SK-N-SH (cell line): ENCODE measurements around the gene ELAVL2. TPM values are rescaled to one million over a fixed set of nuclear protein-coding genes. Genes with fewer than 3 reads are reported as not detected.

Source experiments
- CTCF ChIA-PET: fragments of 300-600, 350-600 bp; formaldehyde crosslinking; extraction: SDS; loops from one replicate; lab custom pipeline; 2021; lab: Yijun Ruan, JAX
- POLR2A ChIA-PET: fragments of 350-600 bp; sonication (Branson Sonifier 250); formaldehyde crosslinking; extraction: SDS; loops from one replicate; lab custom pipeline; 2020; ENCODE audit warnings: antibody characterized with exemption, inconsistent platforms; lab: Yijun Ruan, JAX
- DNase-seq: peaks from one replicate; pipeline ENCODE4 v3.0.0; 2012
- H2AFZ ChIP-seq: fragments of 200-600 bp; sonication (generic); 2 replicates; pipeline ENCODE4 v1.8.1; 2016; ENCODE audit warnings: antibody characterized with exemption, mild to moderate bottlenecking, low read depth
- H3F3A ChIP-seq: fragments of 200-600 bp; sonication (generic); replicated peaks from 2 replicates; pipeline ENCODE3; 2016; ENCODE audit warnings: antibody characterized with exemption, mild to moderate bottlenecking; ENCODE audit not compliant: insufficient read depth
- H3K27ac ChIP-seq, 2 experiments: fragments of 200-500 bp in 1 of 2; fragments of 200-600 bp in 1 of 2; sonication (Bioruptor generic) in 1 of 2; sonication (generic), shearing (Covaris generic) in 1 of 2; 2 replicates each; pipeline versions ENCODE4 v1.5.1 to v1.6.1; 2014 to 2016; ENCODE audit warnings: low read depth in 2 of 2, inconsistent platforms in 1 of 2, low read length in 1 of 2, mild to moderate bottlenecking in 1 of 2, mixed read lengths in 1 of 2
- H3K27me3 ChIP-seq: fragments of 200-600 bp; sonication (generic), shearing (Covaris generic); 2 replicates; pipeline ENCODE4 v1.6.1; 2016; ENCODE audit warnings: mixed run types; ENCODE audit not compliant: insufficient read depth
- H3K36me3 ChIP-seq, 2 experiments: fragments of 200-500 bp in 1 of 2; fragments of 200-600 bp in 1 of 2; sonication (Bioruptor generic) in 1 of 2; sonication (generic) in 1 of 2; replicated peaks in 1 of 2; 2 replicates each; pipeline versions ENCODE3 to v1.5.1; 2014 to 2016; ENCODE audit warnings: low read length in 1 of 2, mild to moderate bottlenecking in 1 of 2; ENCODE audit not compliant: insufficient read depth in 2 of 2, control insufficient read depth in 1 of 2
- H3K4me1 ChIP-seq, 2 experiments: fragments of 200-500 bp in 1 of 2; fragments of 200-600 bp in 1 of 2; sonication (Bioruptor generic) in 1 of 2; sonication (generic), shearing (Covaris generic) in 1 of 2; 2 replicates each; pipeline versions ENCODE4 v1.5.1 to v1.6.1; 2014 to 2016; ENCODE audit warnings: low read depth in 1 of 2, low read length in 1 of 2, mixed run types in 1 of 2; ENCODE audit not compliant: insufficient read depth in 2 of 2, control insufficient read depth in 1 of 2
- H3K4me2 ChIP-seq: fragments of 200-600 bp; sonication (generic), shearing (Covaris generic); 2 replicates; pipeline ENCODE4 v1.6.1; 2017; ENCODE audit warnings: mixed run types
- H3K4me3 ChIP-seq, 2 experiments: fragments of 200-500 bp in 1 of 2; fragments of 200-600 bp in 1 of 2; sonication (Bioruptor generic) in 1 of 2; sonication (generic), shearing (Covaris generic) in 1 of 2; 2 replicates each; pipeline versions ENCODE4 v1.5.1 to v1.8.1; 2014 to 2016; ENCODE audit warnings: low read depth in 2 of 2, inconsistent platforms in 1 of 2, low read length in 1 of 2, mild to moderate bottlenecking in 1 of 2, mixed read lengths in 1 of 2, moderate library complexity in 1 of 2
- H3K79me2 ChIP-seq: fragments of 200-600 bp; sonication (generic); 2 replicates; pipeline ENCODE4 v1.8.1; 2017; ENCODE audit warnings: mild to moderate bottlenecking; ENCODE audit not compliant: insufficient read depth
- H3K9ac ChIP-seq: fragments of 200-600 bp; sonication (generic); 2 replicates; pipeline ENCODE4 v1.6.1; 2017; ENCODE audit warnings: mixed run types
- H3K9me2 ChIP-seq: fragments of 200-600 bp; sonication (generic); 2 replicates; pipeline ENCODE4 v1.6.1; 2017; ENCODE audit warnings: mixed run types
- H3K9me3 ChIP-seq: fragments of 200-600 bp; sonication (generic); 2 replicates; pipeline ENCODE4 v1.6.1; 2017; ENCODE audit warnings: mixed run types, mild to moderate bottlenecking, moderate library complexity
- H4K20me1 ChIP-seq: fragments of 200-600 bp; sonication (generic); 2 replicates; pipeline ENCODE4 v1.6.1; 2017; ENCODE audit warnings: mild to moderate bottlenecking, mixed run types; ENCODE audit not compliant: insufficient read depth
- FOXJ3 ChIP-seq: sonication (generic); formaldehyde crosslinking; IDR thresholded peaks from 2 replicates; pipeline ENCODE4 v1.5.1; 2020; ENCODE audit warnings: mild to moderate bottlenecking, missing genetic modification reagents
- MXI1 ChIP-seq: IDR thresholded peaks from 2 replicates; pipeline ENCODE4 v1.6.1; 2012; ENCODE audit warnings: mild to moderate bottlenecking, low read depth, low read length, improper control_type of control experiment
- RCOR1 ChIP-seq: fragments of 150-350 bp; IDR thresholded peaks from 2 replicates; pipeline ENCODE4 v1.6.1; 2017; ENCODE audit warnings: antibody characterized with exemption, low read length
- SMC3 ChIP-seq: IDR thresholded peaks from 2 replicates; pipeline ENCODE4 v1.6.1; 2012; ENCODE audit warnings: low read depth, low read length, improper control_type of control experiment
- YY1 ChIP-seq: IDR thresholded peaks from 2 replicates; pipeline ENCODE4 v1.4.0; 2012; ENCODE audit warnings: low read depth, mild to moderate bottlenecking
- WGBS: methylation state at CpG from one replicate; pipeline ENCODE4 v1.1.6; 2017; ENCODE audit warnings: low lambda C conversion rate; 5-methylcytosine and 5-hydroxymethylcytosine counted together
- polyA plus RNA-seq, 3 experiments: library from polyadenylated mRNA; depleted of rRNA; stranded (reverse); fragments of >200 nt; gene quantifications; 2 replicates each; pipeline ENCODE4 v1.2.3, GENCODE V29; 2012
- TF ChIP-seq, protein P1 (sequence below): IDR thresholded peaks from 2 replicates; pipeline ENCODE4 v1.4.0; 2012; ENCODE audit warnings: low read depth, borderline replicate concordance

The ELAVL2 gene
- polyA plus RNA-seq, 1 of the 3 experiments (the other 2 are of a cell fraction), result 0.15 TPM

DNA sequence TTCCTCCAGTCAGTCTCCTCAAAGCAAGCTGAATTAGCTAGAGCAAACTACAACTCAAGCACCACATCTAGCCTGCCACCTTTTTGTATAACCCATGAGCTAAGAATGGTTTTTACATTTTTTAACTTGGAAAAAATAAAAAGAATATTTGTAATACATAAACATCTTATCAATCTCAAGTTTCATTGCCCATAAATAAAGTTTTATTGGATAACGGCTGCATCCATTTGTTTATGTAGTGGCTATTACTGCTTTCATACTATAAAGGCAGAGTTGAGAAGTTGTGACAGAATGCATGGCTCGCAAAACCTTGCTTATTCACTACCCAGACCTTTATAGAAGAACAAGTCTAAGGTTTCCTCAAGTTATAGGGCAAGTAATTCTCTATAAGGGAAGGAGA, 95.7 kb downstream of the ELAVL2 start:
- no peaks in the 10 kb centered on the region for H3F3A ChIP-seq
- no peaks in the 10 kb centered on the region for H3K4me1 ChIP-seq
- H3K9ac ChIP-seq, result no peak overlapping the region
- no peak overlapping the region for H3K4me2 ChIP-seq
- H3K27me3 ChIP-seq, result no peaks in the 10 kb centered on the region
- DNase-seq, result no peak
- CTCF ChIA-PET, result interaction anchor here (0.6 kb wide), 1 partner anchor 94 kb away, joined by 3 read pairs; no protein-coding TSS in a partner anchor
- WGBS, result 50% methylated on average over 2 of the region's 2 CpGs
- no peak overlapping the region for H3K4me3 ChIP-seq
- H3K27ac ChIP-seq, result no peak overlapping the region
- 0 out of 2 replicates have a peak, but pooled peaks cover 4% of the 10 kb centered on the region for H3K9me3 ChIP-seq
- no peak overlapping the region for H2AFZ ChIP-seq
- no peaks in the 10 kb centered on the region for H3K36me3 ChIP-seq
- no peak for TF ChIP-seq SMC3
- TF ChIP-seq, protein P1, sequence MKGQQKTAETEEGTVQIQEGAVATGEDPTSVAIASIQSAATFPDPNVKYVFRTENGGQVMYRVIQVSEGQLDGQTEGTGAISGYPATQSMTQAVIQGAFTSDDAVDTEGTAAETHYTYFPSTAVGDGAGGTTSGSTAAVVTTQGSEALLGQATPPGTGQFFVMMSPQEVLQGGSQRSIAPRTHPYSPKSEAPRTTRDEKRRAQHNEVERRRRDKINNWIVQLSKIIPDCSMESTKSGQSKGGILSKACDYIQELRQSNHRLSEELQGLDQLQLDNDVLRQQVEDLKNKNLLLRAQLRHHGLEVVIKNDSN, result no peak
- no peaks in the 10 kb centered on the region for H3K79me2 ChIP-seq
- H3K9me2 ChIP-seq, result no peaks in the 10 kb centered on the region
- H4K20me1 ChIP-seq, result no peaks in the 10 kb centered on the region
- POLR2A ChIA-PET, result no interaction called here

DNA sequence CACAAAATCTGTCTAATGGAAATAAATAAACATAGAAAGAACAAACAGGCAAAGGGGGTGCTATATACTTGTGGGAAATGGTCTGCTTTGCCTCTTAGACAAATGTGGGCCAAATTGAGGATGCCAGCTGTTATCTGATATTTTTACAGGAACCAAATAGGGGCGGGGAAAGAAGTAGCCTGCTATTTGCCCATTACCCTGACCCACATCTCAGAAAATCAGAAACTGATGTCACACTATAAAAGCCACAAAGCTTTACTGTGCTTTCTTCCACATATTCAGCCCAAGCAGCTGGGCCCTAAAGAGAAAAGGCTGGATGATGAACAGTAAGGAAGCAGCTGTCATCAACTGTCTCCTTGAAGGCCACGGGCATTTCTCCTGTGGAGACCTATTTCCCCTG, 97.3 kb downstream of the ELAVL2 start:
- no peaks in the 10 kb centered on the region for H3K27me3 ChIP-seq
- H3K9me3 ChIP-seq, result 0 out of 2 replicates have a peak, but pooled peaks cover 4% of the 10 kb centered on the region
- WGBS, result 23% methylated on average over 2 of the region's 2 CpGs
- H3K9me2 ChIP-seq, result no peaks in the 10 kb centered on the region
- DNase-seq, result no peak
- H3K4me2 ChIP-seq, result no peak overlapping the region
- no peak overlapping the region for H3K9ac ChIP-seq
- H2AFZ ChIP-seq, result no peak overlapping the region
- H3K4me3 ChIP-seq, result no peak overlapping the region
- H3K36me3 ChIP-seq, result no peaks in the 10 kb centered on the region
- TF ChIP-seq RCOR1 (no peak), MXI1 (no peak)
- TF ChIP-seq, protein P1, result no peak
- H3F3A ChIP-seq, result no peaks in the 10 kb centered on the region
- ChIA-PET CTCF (no interaction called here), POLR2A (no interaction called here)
- no peak overlapping the region for H3K27ac ChIP-seq
- no peaks in the 10 kb centered on the region for H4K20me1 ChIP-seq
- no peaks in the 10 kb centered on the region for H3K4me1 ChIP-seq
- no peaks in the 10 kb centered on the region for H3K79me2 ChIP-seq

DNA sequence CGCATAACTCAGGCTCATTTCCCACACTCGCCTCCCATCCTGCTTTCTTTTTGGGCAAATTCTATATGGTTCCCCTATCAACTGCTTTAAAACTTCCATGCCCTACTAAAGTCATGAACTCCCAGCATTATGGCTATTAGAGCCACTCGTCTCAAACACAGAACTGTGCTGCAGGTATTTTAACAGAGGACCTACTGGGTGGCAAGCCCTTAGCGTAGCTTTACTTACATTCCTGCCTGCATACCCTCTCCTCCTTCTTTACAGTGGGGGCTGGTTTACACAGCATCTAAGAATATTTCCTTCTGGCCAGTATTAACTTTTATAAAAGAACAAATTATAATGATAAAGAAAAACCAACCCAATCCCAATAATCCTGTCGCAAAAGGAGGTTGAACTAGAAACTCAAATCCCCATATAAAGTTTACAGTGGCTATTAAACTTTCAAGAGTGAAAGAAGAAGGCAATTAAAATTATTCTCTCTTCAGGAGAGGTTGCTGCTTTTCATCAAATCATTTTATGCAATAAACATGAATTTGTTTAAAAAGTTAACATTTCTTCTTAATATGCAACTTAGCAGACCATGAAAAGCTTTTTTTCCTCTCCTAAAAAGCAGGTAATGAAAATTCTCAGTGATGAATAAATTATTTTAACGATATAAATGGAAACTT, 100.6 kb downstream of the ELAVL2 start:
- H3K9ac ChIP-seq, result no peak overlapping the region
- H3K27me3 ChIP-seq, result no peaks in the 10 kb centered on the region
- H4K20me1 ChIP-seq, result no peaks in the 10 kb centered on the region
- H3K4me3 ChIP-seq, result no peak overlapping the region
- TF ChIP-seq YY1, result no peak
- TF ChIP-seq FOXJ3, result no peak
- ChIA-PET POLR2A (no interaction called here), CTCF (no interaction called here)
- no peaks in the 10 kb centered on the region for H3K9me3 ChIP-seq
- H2AFZ ChIP-seq, result no peak overlapping the region
- no peaks in the 10 kb centered on the region for H3K9me2 ChIP-seq
- H3F3A ChIP-seq, result no peaks in the 10 kb centered on the region
- no peaks in the 10 kb centered on the region for H3K79me2 ChIP-seq
- no peak overlapping the region for H3K4me2 ChIP-seq
- H3K4me1 ChIP-seq, result no peaks in the 10 kb centered on the region
- no peaks in the 10 kb centered on the region for H3K36me3 ChIP-seq
- WGBS, result 44% methylated on average over 6 of the region's 6 CpGs
- no peak overlapping the region for H3K27ac ChIP-seq
- DNase-seq, result no peak
